Measurements from ENCODE around the gene NR2C2.

DNA sequence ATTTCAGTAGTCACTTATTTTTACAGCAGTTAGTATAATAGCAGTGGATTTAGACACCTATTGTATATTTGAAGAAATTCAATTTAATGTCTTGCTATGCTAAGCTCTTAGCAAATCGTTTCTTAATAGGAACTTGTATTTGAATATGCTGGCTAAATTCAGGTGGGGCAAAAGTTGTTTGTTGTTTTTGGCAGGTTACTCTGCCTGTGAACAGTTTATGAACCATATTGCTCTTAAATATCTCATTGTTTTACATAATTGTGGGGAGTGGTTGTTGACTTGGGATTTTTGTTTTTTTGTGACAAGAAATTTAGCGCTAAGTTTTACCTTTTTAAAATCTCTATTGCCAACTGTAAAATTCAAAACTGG, 43.4 kb downstream of the NR2C2 start:
- TF ChIP-seq CTCF (IDR thresholded peaks at IDR 0.05) (no peak), EP300 (IDR thresholded peaks at IDR 0.05; ENCODE audit: low read depth) (no peak), POLR2A (IDR thresholded peaks at IDR 0.05) (no peak)

Data from transverse colon (tissue), 3 donors.